H1 (cell line): ENCODE results near the gene ZFYVE21. TPM values are rescaled to one million over a fixed set of nuclear protein-coding genes. Genes with fewer than 3 reads are reported as not detected.

ENCODE experiments used
- CTCF ChIA-PET: fragments of 300-600 bp; sonication (Branson Sonifier 250); formaldehyde crosslinking; loops from one replicate; lab custom pipeline; 2021; ENCODE audit not compliant: partially characterized antibody; lab: Charles Lee
- POLR2A ChIA-PET: fragments of 300-600 bp; sonication (Branson Sonifier 250); formaldehyde crosslinking; loops from one replicate; lab custom pipeline; 2021; ENCODE audit warnings: inconsistent platforms; ENCODE audit not compliant: partially characterized antibody; lab: Charles Lee
- DNase-seq, 2 experiments: peaks; one replicate each; pipeline versions ENCODE4 v3.0.0 to v3.0.0-alpha.2; 2010 to 2022; ENCODE audit warnings: low spot score in 2 of 2, low read depth in 1 of 2, mixed read lengths in 1 of 2
- FAIRE-seq: peaks from 2 replicates; lab custom pipeline; 2011; peaks lifted over from hg19 to GRCh38; lab: Jason Lieb, UNC
- H2AFZ ChIP-seq: 2 replicates; pipeline ENCODE4 v1.8.1; 2012; ENCODE audit warnings: low read length, inconsistent platforms
- H2AK5ac ChIP-seq: 2 replicates; pipeline ENCODE4 v1.6.1; 2013; ENCODE audit warnings: low read depth, low read length
- H2BK120ac ChIP-seq: replicated peaks from 2 replicates; pipeline ENCODE3; 2013; ENCODE audit warnings: low read depth, low read length, inconsistent platforms
- H2BK12ac ChIP-seq: 2 replicates; pipeline ENCODE4 v1.6.1; 2013; ENCODE audit warnings: low read depth, low read length
- H2BK15ac ChIP-seq: 2 replicates; pipeline ENCODE4 v1.6.1; 2013; ENCODE audit warnings: low read length
- H2BK20ac ChIP-seq: 2 replicates; pipeline ENCODE4 v1.6.1; 2013; ENCODE audit warnings: low read length
- H2BK5ac ChIP-seq: 2 replicates; pipeline ENCODE4 v1.6.1; 2013; ENCODE audit warnings: low read depth, low read length
- H3K14ac ChIP-seq: 2 replicates; pipeline ENCODE4 v1.6.1; 2013; ENCODE audit warnings: inconsistent platforms; ENCODE audit not compliant: insufficient read length
- H3K18ac ChIP-seq: 2 replicates; pipeline ENCODE4 v1.6.1; 2013; ENCODE audit warnings: low read length; ENCODE audit errors: extremely low read depth
- H3K23ac ChIP-seq: 2 replicates; pipeline ENCODE4 v1.6.1; 2013; ENCODE audit warnings: inconsistent platforms; ENCODE audit not compliant: insufficient read length
- H3K23me2 ChIP-seq: 2 replicates; pipeline ENCODE4 v1.6.1; 2013; ENCODE audit warnings: low read depth, low read length
- H3K27ac ChIP-seq: 2 replicates; pipeline ENCODE4 v1.6.1; 2011; ENCODE audit warnings: low read depth, low read length, inconsistent platforms
- H3K27me3 ChIP-seq, 4 experiments: replicated peaks in 1 of 4; 1 replicate in 1 of 4; 2 replicates in 3 of 4; pipeline versions ENCODE4 v1.6.1 to v1.8.1; 2011 to 2013; ENCODE audit warnings: low read length in 3 of 4, mild to moderate bottlenecking in 3 of 4, inconsistent platforms in 2 of 4, mixed read lengths in 2 of 4, moderate library complexity in 1 of 4; ENCODE audit not compliant: control insufficient read depth in 3 of 4, insufficient read depth in 3 of 4; ENCODE audit errors: extremely low read depth in 1 of 4
- H3K36me3 ChIP-seq, 4 experiments: 2 replicates each; pipeline versions ENCODE4 v1.6.1 to v1.8.1; 2011 to 2013; ENCODE audit warnings: mild to moderate bottlenecking in 4 of 4, low read length in 3 of 4, moderate library complexity in 2 of 4, control low read depth in 1 of 4, inconsistent platforms in 1 of 4; ENCODE audit not compliant: insufficient read depth in 4 of 4, control insufficient read depth in 2 of 4
- H3K4ac ChIP-seq: replicated peaks from 2 replicates; pipeline ENCODE3; 2013; ENCODE audit warnings: low read length, low read depth, mixed read lengths, inconsistent platforms; ENCODE audit not compliant: insufficient read length
- H3K4me1 ChIP-seq, 4 experiments: replicated peaks in 1 of 4; 1 replicate in 1 of 4; 2 replicates in 3 of 4; pipeline versions ENCODE4 v1.6.1 to v1.8.1; 2011 to 2013; ENCODE audit warnings: low read length in 3 of 4, inconsistent platforms in 2 of 4, mixed read lengths in 1 of 4; ENCODE audit not compliant: insufficient read depth in 4 of 4, control insufficient read depth in 3 of 4
- H3K4me2 ChIP-seq, 2 experiments: 2 replicates each; pipeline versions ENCODE4 v1.6.1 to v1.8.1; 2011 to 2013; ENCODE audit warnings: low read depth in 2 of 2, low read length in 2 of 2, control low read depth in 1 of 2, inconsistent platforms in 1 of 2, mild to moderate bottlenecking in 1 of 2; ENCODE audit not compliant: insufficient read depth in 1 of 2
- H3K4me3 ChIP-seq, 4 experiments: fragments of 200-600, 300-600 bp in 1 of 4; sonication (generic), shearing (Covaris generic), sonication (Bioruptor Twin) in 1 of 4; 2 replicates each; pipeline versions ENCODE4 v1.5.1 to v1.8.1; 2011 to 2016; ENCODE audit warnings: low read length in 4 of 4, low read depth in 3 of 4, control low read depth in 2 of 4, inconsistent platforms in 2 of 4, mild to moderate bottlenecking in 2 of 4, mixed read lengths in 1 of 4, moderate library complexity in 1 of 4; ENCODE audit not compliant: insufficient read depth in 2 of 4; ENCODE audit errors: extremely low read depth in 1 of 4
- H3K56ac ChIP-seq: replicated peaks from 2 replicates; pipeline ENCODE3; 2013; ENCODE audit warnings: low read depth, mild to moderate bottlenecking, mixed read lengths, low read length, inconsistent platforms; ENCODE audit not compliant: insufficient read length
- H3K79me1 ChIP-seq: 2 replicates; pipeline ENCODE4 v1.6.1; 2013; ENCODE audit warnings: low read depth, low read length, control low read depth
- H3K79me2 ChIP-seq, 2 experiments: 2 replicates each; pipeline versions ENCODE4 v1.6.1 to v1.8.1; 2012 to 2013; ENCODE audit warnings: low read length in 2 of 2, mild to moderate bottlenecking in 2 of 2, inconsistent platforms in 1 of 2; ENCODE audit not compliant: insufficient read depth in 2 of 2, control insufficient read depth in 1 of 2
- H3K9ac ChIP-seq, 4 experiments: replicated peaks in 1 of 4; 1 replicate in 1 of 4; 2 replicates in 3 of 4; pipeline versions ENCODE4 v1.6.1 to v1.8.1; 2011 to 2013; ENCODE audit warnings: low read depth in 3 of 4, low read length in 3 of 4, control low read depth in 2 of 4, mild to moderate bottlenecking in 2 of 4, moderate library complexity in 2 of 4, inconsistent platforms in 1 of 4; ENCODE audit errors: extremely low read depth in 1 of 4
- H3K9me3 ChIP-seq, 2 experiments: 2 replicates each; pipeline versions ENCODE4 v1.6.1 to v1.8.1; 2012 to 2013; ENCODE audit warnings: mild to moderate bottlenecking in 2 of 2, moderate library complexity in 2 of 2, control low read depth in 1 of 2, inconsistent platforms in 1 of 2, low read depth in 1 of 2, low read length in 1 of 2, mixed read lengths in 1 of 2; ENCODE audit not compliant: insufficient read depth in 2 of 2
- H4K20me1 ChIP-seq, 2 experiments: replicated peaks in 1 of 2; 2 replicates each; pipeline versions ENCODE3 to v1.8.1; 2011 to 2013; ENCODE audit warnings: inconsistent platforms in 2 of 2, low read length in 2 of 2, mild to moderate bottlenecking in 1 of 2; ENCODE audit not compliant: insufficient read depth in 2 of 2, control insufficient read depth in 1 of 2
- H4K5ac ChIP-seq: 2 replicates; pipeline ENCODE4 v1.6.1; 2013; ENCODE audit warnings: low read length, low read depth, mixed read lengths, inconsistent platforms; ENCODE audit not compliant: insufficient read length
- H4K8ac ChIP-seq: 2 replicates; pipeline ENCODE4 v1.8.0; 2013; ENCODE audit warnings: mild to moderate bottlenecking, moderate library complexity, low read length, inconsistent platforms; ENCODE audit not compliant: insufficient read depth; ENCODE audit errors: extremely low read depth
- H4K91ac ChIP-seq: replicated peaks from 2 replicates; pipeline ENCODE3; 2013; ENCODE audit warnings: low read length, mixed read lengths, inconsistent platforms; ENCODE audit not compliant: insufficient read length
- BACH1 ChIP-seq: IDR thresholded peaks from 2 replicates; pipeline ENCODE4 v1.6.1; 2012; ENCODE audit warnings: low read length, improper control_type of control experiment
- CBX5 ChIP-seq: fragments of 300-800, 300-1000 bp; sonication (generic); IDR thresholded peaks from 2 replicates; pipeline ENCODE4 v1.7.1; 2016; ENCODE audit warnings: antibody characterized with exemption, low read length, low read depth
- CTBP2 ChIP-seq: IDR thresholded peaks from 2 replicates; pipeline ENCODE4 v1.7.0; 2011; ENCODE audit warnings: borderline replicate concordance, mild to moderate bottlenecking, moderate library complexity, mixed read lengths, low read length; ENCODE audit not compliant: insufficient read depth, insufficient read length
- GTF2F1 ChIP-seq: IDR thresholded peaks from 2 replicates; pipeline ENCODE4 v1.6.1; 2012; ENCODE audit warnings: low read depth, low read length, improper control_type of control experiment, borderline replicate concordance
- HDAC2 ChIP-seq, 2 experiments: fragments of 300-600 bp in 1 of 2; sonication (generic) in 1 of 2; IDR thresholded peaks; 2 replicates each; pipeline ENCODE4 v1.6.1; 2011 to 2012; ENCODE audit warnings: low read depth in 2 of 2, low read length in 2 of 2, mild to moderate bottlenecking in 2 of 2, moderate library complexity in 2 of 2, borderline replicate concordance in 1 of 2, inconsistent platforms in 1 of 2
- JUN ChIP-seq: IDR thresholded peaks from 2 replicates; pipeline ENCODE4 v1.6.1; 2011; ENCODE audit warnings: low read depth, mild to moderate bottlenecking, improper control_type of control experiment, low read length
- MAFK ChIP-seq: IDR thresholded peaks from 2 replicates; pipeline ENCODE4 v1.6.1; 2012; ENCODE audit warnings: low read depth, mild to moderate bottlenecking, improper control_type of control experiment, low read length
- POLR2A ChIP-seq, 2 experiments: IDR thresholded peaks; 1 replicate in 1 of 2; 2 replicates in 1 of 2; pipeline ENCODE4 v1.6.1; 2011; ENCODE audit warnings: low read depth in 2 of 2, low read length in 2 of 2, mild to moderate bottlenecking in 2 of 2; ENCODE audit errors: control extremely low read depth in 1 of 2
- POLR2AphosphoS5 ChIP-seq: IDR thresholded peaks from 2 replicates; pipeline ENCODE4 v1.6.1; 2011; ENCODE audit warnings: low read depth, low read length
- POU5F1 ChIP-seq: IDR thresholded peaks from 2 replicates; pipeline ENCODE4 v1.6.1; 2011; ENCODE audit warnings: low read depth, mild to moderate bottlenecking, low read length, moderate library complexity
- RFX5 ChIP-seq: IDR thresholded peaks from 2 replicates; pipeline ENCODE4 v1.6.1; 2011; ENCODE audit warnings: low read depth, low read length, improper control_type of control experiment, borderline replicate concordance
- SIX5 ChIP-seq: IDR thresholded peaks from 2 replicates; pipeline ENCODE4 v1.6.1; 2011; ENCODE audit warnings: mild to moderate bottlenecking, low read depth, low read length
- TEAD4 ChIP-seq: IDR thresholded peaks from 2 replicates; pipeline ENCODE4 v1.6.1; 2012; ENCODE audit warnings: low read depth, low read length, inconsistent platforms, mixed read lengths
- WGBS, 2 experiments: shearing (Covaris generic) in 1 of 2; methylation state at CpG; one replicate each; pipeline versions ENCODE4 v1.1.6 to v1.1.7; 2013 to 2015; ENCODE audit warnings: low lambda C conversion rate in 2 of 2, mixed read lengths in 2 of 2, inconsistent platforms in 1 of 2, low coverage in 1 of 2, missing lambda C conversion rate in 1 of 2; ENCODE audit not compliant: insufficient replicate concordance in 2 of 2, insufficient coverage in 1 of 2, insufficient read length in 1 of 2; ENCODE audit errors: extremely low coverage in 1 of 2, missing lambda C conversion rate in 1 of 2; 5-methylcytosine and 5-hydroxymethylcytosine counted together
- polyA plus RNA-seq, 7 experiments: library from polyadenylated mRNA; depleted of rRNA in 3 of 7; stranded (reverse) in 5 of 7; unstranded in 2 of 7; fragments of >200 nt in 5 of 7; fragments of 200-250 nt in 2 of 7; gene quantifications; 1 replicate in 5 of 7; 2 replicates in 1 of 7; 4 replicates in 1 of 7; pipeline versions ENCODE4 v1.2.1 to v1.2.3, GENCODE V29; 2011 to 2013; ENCODE audit warnings: missing spikeins in 2 of 7, mixed read lengths in 2 of 7
- total RNA-seq: library from RNA; stranded (reverse); fragmentation: NEBNext Ultra II Directional; extraction: Animal tissue kit (Norgen Biotek cat#: 25700); gene quantifications from 2 replicates; pipeline ENCODE4 v1.2.1, GENCODE V29; 2021
- TF ChIP-seq, protein P1 (sequence below): IDR thresholded peaks from 2 replicates; pipeline ENCODE4 v1.6.1; 2012; ENCODE audit warnings: inconsistent platforms

Gene ZFYVE21
- total and polyA plus RNA-seq, 2 of the 8 experiments (the other 6 are each of a cell fraction or from before 2014, with no cell fraction given): 53.4 to 127 TPM

DNA sequence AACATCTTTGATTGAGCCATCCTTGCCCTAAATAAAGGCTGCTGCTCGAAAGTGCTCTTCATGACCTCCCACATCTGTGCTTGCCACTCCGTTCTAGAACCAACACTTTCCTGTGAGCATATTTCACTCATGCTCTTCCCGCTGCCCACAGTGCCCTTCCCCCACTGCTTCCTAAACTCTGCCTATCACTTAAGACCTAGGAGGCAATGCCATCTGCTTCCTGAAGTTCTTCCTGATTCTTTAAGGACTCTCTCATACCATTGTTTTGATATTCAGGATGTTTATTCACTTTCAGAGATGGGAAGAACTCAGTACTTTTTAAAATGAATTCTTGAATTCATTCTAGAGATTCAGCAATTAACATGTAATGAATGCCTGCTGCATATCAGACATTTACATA lies 49.9 kb downstream of the ZFYVE21 start:
- no peak for TF ChIP-seq SIX5
- no peak for TF ChIP-seq POU5F1
- TF ChIP-seq RFX5: no peak
- TF ChIP-seq POLR2A (IDR thresholded peaks at IDR 0.05; ENCODE audit: control extremely low read depth in 1 of 2, low read depth in 2 of 2, low read length in 2 of 2): no peak
- no peak for TF ChIP-seq TEAD4
- no peak for TF ChIP-seq POLR2AphosphoS5
- TF ChIP-seq CTBP2: no peak
- TF ChIP-seq JUN: no peak
- TF ChIP-seq HDAC2 (IDR thresholded peaks at IDR 0.05; ENCODE audit: borderline replicate concordance in 1 of 2, low read depth in 2 of 2, low read length in 2 of 2): no peak
- TF ChIP-seq, protein P1, sequence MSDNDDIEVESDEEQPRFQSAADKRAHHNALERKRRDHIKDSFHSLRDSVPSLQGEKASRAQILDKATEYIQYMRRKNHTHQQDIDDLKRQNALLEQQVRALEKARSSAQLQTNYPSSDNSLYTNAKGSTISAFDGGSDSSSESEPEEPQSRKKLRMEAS: no peak
- no peak for TF ChIP-seq BACH1
- no peak for TF ChIP-seq GTF2F1
- no peak for TF ChIP-seq CBX5
- no peak for TF ChIP-seq MAFK
- TF ChIP-seq, all 59 proteins: peak for 0
- Histone ChIP-seq H3K4me2 (no peak overlapping the region), H3K9me3 (no peaks in the 10 kb centered on the region), H4K20me1 (no peaks in the 10 kb centered on the region), H4K8ac (no peak overlapping the region), H3K4me1 (0 out of 7 replicates have a peak, but pooled peaks cover 0 to 4% (median under 1%) of the 10 kb centered on the region in 4 experiments), H2BK20ac (no peak overlapping the region), H4K91ac (no peak overlapping the region), H3K23me2 (no peaks in the 10 kb centered on the region), H3K56ac (no peak overlapping the region), H3K14ac (no peak overlapping the region), H3K79me2 (no peaks in the 10 kb centered on the region), H2BK15ac (no peak overlapping the region), H2AK5ac (no peak overlapping the region), H2AFZ (no peak overlapping the region), H3K23ac (no peak overlapping the region), H3K9ac (no peak overlapping the region), H3K79me1 (no peaks in the 10 kb centered on the region), H4K5ac (no peak overlapping the region), H2BK120ac (no peak overlapping the region), H2BK5ac (no peak overlapping the region), H3K36me3 (no peaks in the 10 kb centered on the region), H3K18ac (no peak overlapping the region), H2BK12ac (no peak overlapping the region), H3K4ac (no peak overlapping the region), H3K27ac (no peak overlapping the region), H3K27me3 (no peaks in the 10 kb centered on the region), H3K4me3 (no peak overlapping the region)
- ChIA-PET CTCF (interaction anchor here (1.2 to 1.8 kb wide), 2 partner anchors 10 to 43 kb away, joined by 3 to 4 read pairs; no protein-coding TSS in a partner anchor), POLR2A (interaction anchor here (1.2 kb wide), 1 partner anchor 9 kb away, joined by 4 read pairs; no protein-coding TSS in a partner anchor)
- WGBS, 2 experiments: 92% methylated on average over 3 of the region's 3 CpGs; no CpG with 5 or more reads in 1 of the 2 experiments
- DNase-seq (no peak), FAIRE-seq (no peak)
